ENCODE data around the gene OPRD1.

GRCh38 chr1:28910379-28911115 lies 98.6 kb downstream of the OPRD1 start:
- TF ChIP-seq, protein P1, sequence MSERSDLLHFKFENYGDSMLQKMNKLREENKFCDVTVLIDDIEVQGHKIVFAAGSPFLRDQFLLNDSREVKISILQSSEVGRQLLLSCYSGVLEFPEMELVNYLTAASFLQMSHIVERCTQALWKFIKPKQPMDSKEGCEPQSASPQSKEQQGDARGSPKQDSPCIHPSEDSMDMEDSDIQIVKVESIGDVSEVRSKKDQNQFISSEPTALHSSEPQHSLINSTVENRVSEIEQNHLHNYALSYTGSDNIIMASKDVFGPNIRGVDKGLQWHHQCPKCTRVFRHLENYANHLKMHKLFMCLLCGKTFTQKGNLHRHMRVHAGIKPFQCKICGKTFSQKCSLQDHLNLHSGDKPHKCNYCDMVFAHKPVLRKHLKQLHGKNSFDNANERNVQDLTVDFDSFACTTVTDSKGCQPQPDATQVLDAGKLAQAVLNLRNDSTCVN (tag by site-specific recombination; optimal IDR thresholded peaks at IDR 0.05) = no peak
- TF ChIP-seq, protein P2, sequence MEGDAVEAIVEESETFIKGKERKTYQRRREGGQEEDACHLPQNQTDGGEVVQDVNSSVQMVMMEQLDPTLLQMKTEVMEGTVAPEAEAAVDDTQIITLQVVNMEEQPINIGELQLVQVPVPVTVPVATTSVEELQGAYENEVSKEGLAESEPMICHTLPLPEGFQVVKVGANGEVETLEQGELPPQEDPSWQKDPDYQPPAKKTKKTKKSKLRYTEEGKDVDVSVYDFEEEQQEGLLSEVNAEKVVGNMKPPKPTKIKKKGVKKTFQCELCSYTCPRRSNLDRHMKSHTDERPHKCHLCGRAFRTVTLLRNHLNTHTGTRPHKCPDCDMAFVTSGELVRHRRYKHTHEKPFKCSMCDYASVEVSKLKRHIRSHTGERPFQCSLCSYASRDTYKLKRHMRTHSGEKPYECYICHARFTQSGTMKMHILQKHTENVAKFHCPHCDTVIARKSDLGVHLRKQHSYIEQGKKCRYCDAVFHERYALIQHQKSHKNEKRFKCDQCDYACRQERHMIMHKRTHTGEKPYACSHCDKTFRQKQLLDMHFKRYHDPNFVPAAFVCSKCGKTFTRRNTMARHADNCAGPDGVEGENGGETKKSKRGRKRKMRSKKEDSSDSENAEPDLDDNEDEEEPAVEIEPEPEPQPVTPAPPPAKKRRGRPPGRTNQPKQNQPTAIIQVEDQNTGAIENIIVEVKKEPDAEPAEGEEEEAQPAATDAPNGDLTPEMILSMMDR (tag by site-specific recombination; IDR thresholded peaks at IDR 0.05) = no peak
- no peak for TF ChIP-seq YY1 (tag by site-specific recombination; IDR thresholded peaks at IDR 0.05)
- no peak for TF ChIP-seq ZBTB21 (tag by site-specific recombination; IDR thresholded peaks at IDR 0.05)
- TF ChIP-seq ZFP69B (tag by site-specific recombination; IDR thresholded peaks at IDR 0.05) = no peak
- TF ChIP-seq ZNF449 (tag by site-specific recombination; IDR thresholded peaks at IDR 0.05) = no peak
- no peak for TF ChIP-seq SCRT1 (tag by site-specific recombination; IDR thresholded peaks at IDR 0.05; ENCODE audit: borderline replicate concordance)
- TF ChIP-seq, protein P3, sequence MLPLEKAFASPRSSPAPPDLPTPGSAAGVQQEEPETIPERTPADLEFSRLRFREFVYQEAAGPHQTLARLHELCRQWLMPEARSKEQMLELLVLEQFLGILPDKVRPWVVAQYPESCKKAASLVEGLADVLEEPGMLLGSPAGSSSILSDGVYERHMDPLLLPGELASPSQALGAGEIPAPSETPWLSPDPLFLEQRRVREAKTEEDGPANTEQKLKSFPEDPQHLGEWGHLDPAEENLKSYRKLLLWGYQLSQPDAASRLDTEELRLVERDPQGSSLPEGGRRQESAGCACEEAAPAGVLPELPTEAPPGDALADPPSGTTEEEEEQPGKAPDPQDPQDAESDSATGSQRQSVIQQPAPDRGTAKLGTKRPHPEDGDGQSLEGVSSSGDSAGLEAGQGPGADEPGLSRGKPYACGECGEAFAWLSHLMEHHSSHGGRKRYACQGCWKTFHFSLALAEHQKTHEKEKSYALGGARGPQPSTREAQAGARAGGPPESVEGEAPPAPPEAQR (tag by site-specific recombination; IDR thresholded peaks at IDR 0.05) = no peak
- TF ChIP-seq, protein P4, sequence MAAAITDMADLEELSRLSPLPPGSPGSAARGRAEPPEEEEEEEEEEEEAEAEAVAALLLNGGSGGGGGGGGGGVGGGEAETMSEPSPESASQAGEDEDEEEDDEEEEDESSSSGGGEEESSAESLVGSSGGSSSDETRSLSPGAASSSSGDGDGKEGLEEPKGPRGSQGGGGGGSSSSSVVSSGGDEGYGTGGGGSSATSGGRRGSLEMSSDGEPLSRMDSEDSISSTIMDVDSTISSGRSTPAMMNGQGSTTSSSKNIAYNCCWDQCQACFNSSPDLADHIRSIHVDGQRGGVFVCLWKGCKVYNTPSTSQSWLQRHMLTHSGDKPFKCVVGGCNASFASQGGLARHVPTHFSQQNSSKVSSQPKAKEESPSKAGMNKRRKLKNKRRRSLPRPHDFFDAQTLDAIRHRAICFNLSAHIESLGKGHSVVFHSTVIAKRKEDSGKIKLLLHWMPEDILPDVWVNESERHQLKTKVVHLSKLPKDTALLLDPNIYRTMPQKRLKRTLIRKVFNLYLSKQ (tag by site-specific recombination; IDR thresholded peaks at IDR 0.05; ENCODE audit: borderline replicate concordance) = no peak
- no peak for TF ChIP-seq ZNF274 (IDR thresholded peaks at IDR 0.05; ENCODE audit: low read length)
- TF ChIP-seq ZNF274 (tag by site-specific recombination; IDR thresholded peaks at IDR 0.05; ENCODE audit: borderline replicate concordance) = no peak
- no peak for TF ChIP-seq ZBTB17 (tag by site-specific recombination; IDR thresholded peaks at IDR 0.05)
- no peak for TF ChIP-seq ZNF2 (tag by site-specific recombination; IDR thresholded peaks at IDR 0.05)
- TF ChIP-seq ZBTB1 (tag by site-specific recombination; IDR thresholded peaks at IDR 0.05) = no peak

Data from HEK293 (cell line).